Measurements from ENCODE around the gene GRHPR. TPM values are rescaled to one million over a fixed set of nuclear protein-coding genes. Genes with fewer than 3 reads are reported as not detected.
"Not testable (repeated sequence)": the region's sequence is repeated elsewhere in the genome, so short reads cannot be mapped to it uniquely, and the experiment has no call there.

The GRHPR gene
- polyA plus RNA-seq, 10 donors: 88.9 to 123 (median 103) TPM

DNA sequence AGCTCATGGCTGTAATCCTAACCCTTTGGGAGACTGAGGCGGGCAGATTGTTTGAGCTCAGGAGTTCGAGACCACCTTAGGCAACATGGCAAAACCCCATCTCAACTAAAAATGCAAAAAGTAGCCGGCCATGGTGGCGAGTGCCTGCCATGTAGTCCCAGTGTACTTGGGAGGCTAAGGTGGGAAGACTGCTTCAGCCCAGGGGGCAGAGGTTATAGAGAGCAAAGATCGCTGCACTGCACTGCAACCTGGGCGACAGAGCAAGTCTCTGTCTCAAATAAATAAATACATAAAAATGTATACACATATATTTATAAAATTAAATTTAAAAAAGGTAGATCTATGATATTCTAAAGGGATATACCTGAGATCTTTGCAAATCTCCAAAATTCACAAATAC is 23.3 kb downstream of the GRHPR start:
- DNase-seq: no peak

DNA sequence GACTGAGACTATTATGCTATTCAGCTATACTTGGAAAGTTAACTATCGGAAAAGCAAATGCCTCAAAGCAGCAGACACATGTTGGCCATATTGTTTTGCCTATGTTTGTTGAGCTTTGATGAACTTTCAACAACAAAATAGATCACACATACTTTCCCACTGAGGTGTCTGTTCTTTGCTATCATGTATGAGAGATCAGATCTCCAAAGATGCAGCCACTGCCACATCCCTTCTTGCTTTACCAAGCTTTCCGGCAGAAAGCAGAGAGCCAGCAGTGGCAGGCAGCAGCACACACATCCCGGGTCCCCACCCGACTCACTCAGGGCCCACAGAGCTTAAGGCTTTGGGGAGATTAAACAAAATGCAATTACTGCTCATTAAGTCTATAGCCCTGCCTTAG is 23.9 kb downstream of the GRHPR start:
- DNase-seq: no peak

DNA sequence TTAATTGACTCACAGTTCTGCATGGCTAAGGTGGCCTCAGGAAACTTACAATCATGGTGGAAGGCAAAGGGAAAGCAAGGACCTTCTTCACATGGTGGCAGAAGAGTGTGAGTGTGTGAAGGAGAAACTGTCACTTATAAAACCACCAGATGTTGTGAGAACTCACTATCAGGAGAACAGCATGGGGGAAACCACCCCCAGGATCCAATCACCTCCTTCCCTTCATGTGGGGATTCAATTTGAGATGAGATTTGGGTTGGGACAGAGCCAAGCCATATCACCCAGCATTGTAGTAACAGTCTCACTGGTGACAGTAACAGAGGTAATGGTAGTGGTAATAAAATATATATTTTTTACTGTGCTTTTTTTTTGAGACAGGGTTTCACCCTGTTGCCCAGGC is 24.6 kb downstream of the GRHPR start:
- no peak for DNase-seq

DNA sequence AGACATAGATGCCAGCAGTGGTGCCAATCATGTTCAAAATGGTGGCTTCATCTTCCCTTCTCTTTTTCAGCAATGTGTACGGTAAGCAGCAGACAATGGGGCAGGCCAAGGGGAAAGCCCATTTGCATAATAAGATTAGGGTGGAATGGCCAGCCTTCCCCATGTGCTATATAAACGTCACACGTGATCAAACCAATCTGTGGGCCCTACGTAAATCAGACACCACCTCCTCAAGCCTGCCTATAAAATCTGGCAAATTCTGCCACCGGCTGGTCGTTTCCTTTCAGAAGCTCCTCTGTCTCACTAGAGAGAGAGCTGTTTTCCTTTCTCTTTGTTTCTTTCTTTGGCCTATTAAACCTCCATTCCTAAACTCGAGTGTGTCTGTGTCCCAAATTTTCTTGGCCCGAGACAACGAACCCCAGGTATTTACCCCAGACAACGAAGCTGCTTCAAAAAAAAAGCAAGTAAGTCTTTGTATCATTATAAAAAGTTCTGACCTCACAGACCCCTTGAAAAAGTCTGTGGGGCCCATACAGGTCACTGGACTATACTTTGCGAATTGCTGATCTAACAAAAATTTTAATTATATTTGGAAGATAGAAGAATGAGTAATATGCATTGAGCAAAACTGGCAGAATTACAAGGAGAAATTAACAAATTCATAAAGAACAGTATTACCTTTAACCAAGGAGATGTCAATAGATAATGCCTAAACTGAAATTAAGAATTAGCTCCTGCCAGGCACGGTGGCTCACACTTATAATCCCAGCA is 27.6 kb downstream of the GRHPR start:
- no peak for DNase-seq

DNA sequence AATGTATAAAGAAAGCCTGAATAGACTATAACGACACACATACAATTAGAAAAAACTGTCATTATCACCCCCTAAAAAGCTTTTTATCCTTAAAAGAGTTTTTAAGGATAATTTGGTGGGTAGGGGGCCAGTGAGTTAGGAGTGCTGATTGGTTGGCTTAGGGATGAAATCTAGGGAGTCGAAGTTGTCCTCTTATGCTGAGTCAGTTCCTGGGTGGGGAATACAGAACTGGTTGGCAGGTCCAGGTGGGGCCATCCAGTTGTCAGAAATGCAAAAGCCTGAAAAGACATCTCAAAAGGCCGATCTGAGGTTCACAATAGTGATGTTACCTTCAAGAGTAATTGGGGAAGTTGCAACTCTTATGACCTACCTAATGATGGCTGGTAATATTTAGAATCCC is 29.1 kb downstream of the GRHPR start:
- DNase-seq: no peak

DNA sequence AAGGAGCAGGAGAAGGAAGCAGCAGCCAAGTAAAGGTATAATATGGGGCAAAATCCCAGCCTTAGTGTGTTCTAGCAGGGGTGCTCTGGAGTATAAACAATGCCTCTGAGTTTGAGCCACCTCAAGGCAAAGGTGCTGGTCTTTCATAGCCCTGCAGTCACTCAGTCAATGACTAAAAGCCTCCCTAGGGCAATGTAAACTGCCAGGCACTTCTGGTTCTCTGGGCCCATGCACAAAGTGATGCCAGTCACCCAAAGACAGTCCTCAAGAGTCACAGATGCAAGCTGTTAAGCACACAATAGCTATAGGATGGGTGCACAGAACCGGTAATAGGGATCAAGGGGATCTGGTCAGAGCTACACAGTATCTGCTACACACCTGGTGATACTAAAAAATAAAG is 30.1 kb downstream of the GRHPR start:
- no peak for DNase-seq

DNA sequence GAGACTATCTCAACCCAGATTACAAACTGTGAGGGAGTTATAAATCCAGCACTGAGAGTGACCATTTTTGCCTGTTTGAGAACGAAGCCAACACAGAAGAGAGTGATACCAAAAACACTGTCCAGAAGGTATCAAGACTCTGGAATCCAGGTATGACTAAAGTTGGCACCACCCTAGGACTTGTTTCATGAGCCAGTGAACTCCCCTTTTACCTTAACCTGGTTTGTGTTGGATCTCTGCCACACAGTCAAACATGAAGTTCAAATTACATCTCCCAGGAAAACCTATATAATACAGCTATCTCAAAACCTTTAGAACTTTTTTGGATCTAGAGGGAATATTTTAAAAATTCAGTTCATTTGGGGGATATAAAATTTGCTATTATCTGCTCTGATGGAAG is 31.3 kb downstream of the GRHPR start:
- no peak for DNase-seq

DNA sequence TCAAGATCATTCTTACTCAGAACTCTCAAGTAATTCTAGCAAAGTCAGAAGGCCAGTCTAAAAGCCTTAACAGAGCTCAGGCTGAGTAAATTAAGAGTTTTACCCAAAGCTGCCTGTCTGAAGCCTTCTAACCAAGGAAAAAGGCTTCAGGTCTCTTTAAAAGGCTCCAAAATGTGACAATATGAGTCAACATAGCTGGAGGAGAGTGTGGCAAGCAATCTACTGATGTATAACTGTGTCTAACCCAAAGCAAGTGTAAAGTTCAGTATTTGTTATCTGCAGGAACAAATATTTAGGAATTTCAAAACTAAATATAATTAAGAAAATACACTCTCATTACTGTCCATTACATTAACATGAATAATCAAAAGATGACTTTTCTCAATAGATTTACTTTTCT is 31.7 kb downstream of the GRHPR start:
- DNase-seq: no peak

DNA sequence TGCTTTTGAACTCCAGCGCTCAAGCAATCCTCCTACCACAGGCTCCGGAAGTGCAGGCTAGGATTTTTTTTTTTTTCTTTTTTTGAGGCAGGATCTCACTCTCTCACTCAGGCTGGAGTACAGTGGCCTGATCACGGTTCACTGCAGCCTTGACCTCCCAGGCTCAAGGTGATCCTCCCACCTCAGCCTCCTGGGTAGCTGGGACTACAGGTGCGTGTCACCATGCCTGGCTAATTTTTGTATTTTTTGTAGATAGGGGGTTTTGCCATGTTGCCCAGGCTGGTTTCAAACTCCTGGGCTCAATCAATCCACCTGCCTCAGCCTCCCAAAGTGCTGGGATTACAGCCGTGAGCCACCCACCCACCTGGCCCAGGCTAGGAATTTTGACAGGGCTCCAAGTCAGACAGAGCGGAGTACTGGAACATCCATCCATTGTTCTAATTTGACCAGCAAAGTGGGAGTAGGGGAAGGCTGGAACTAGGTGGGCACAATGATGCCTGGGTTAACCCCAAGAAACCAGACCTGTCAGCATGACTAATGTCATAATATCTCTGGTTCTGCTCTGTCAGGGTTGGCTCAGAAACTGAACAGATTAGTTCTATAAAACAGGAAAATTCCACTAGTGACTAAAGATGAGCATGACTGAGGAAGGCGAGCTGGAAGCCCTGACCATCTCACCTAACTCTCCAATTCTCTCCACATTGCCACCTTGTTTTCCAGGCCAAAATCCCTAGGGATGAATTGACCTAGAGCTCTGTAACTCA is 33.6 kb downstream of the GRHPR start:
- DNase-seq: no peak

DNA sequence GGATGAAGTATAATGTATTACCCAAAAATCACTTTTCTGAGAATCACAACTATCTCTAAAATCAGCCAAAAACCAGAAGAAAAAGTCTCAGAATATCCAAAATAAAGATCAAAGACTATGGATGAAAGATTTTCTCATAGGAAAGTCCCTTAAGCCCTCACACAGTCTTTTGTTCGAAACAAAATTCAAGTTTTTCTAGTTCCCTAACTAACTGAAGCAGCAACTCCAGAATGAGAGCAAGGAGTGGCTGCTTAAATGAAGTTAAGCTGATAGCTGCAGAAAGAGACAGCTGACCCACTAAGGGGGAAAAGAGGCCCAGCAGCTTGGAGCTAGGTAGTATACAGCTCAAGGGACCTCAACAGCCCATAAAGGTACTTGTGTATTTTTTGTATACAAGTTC is 34.3 kb downstream of the GRHPR start:
- DNase-seq: no peak

DNA sequence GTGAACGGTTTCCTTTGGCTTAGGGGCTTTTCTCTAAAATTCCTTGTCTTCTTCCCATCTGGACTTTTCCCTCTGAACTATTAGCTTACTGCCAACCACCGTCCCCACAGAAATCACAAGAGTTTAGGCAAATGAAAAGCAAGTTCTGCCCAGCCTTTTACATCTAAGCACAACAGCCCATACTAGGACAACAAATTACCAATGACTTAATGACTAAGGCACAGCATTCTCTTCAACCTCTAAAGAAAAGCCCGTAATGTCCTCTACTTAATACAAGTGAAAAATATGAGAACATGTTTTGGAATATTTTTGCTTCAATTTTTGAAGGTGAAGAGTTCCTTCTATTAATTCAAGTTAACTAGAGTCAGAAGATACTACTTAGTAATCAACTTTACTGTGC is 41.5 kb downstream of the GRHPR start:
- no peak for DNase-seq

DNA sequence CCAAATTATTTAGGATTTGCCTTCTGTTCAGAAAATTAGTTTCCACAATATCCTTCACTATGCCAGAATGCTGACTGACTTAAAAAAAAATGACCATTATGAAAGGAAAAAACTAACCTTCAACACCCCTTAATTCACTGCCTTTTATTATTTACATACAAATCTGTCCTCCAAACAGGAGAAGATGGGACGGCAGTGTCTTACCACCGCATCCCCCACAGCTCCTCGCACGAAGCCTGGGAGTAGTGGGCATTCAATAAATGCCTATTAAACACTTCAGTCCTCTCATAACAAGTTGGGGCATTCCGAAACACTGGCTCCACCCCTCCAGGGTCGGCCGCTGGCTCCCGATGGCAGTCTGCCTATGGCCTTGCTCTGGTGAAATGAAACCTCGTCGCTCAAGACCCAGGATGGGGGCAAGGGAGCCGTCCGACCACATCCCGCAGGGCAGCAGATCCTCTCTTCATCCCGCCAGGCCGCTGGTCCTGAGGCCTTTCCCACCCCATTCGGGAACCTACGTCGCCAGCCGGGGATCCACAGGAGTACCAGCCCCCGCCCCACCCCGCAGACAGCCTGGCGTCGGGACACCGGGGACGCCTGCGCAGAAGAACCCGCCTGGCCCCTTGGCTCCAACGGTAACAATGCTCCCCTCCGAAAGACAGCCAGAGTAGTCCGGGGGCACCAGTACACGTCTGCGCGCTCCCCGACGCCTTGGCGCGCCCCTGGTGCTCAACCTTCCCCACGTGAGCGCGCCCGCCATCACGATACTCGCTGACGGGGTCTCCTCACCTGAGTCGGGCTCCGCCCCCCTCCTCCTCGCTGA is 42.1 kb downstream of the GRHPR start:
- peak; percentile 59 to 93 (median 77) for DNase-seq

DNA sequence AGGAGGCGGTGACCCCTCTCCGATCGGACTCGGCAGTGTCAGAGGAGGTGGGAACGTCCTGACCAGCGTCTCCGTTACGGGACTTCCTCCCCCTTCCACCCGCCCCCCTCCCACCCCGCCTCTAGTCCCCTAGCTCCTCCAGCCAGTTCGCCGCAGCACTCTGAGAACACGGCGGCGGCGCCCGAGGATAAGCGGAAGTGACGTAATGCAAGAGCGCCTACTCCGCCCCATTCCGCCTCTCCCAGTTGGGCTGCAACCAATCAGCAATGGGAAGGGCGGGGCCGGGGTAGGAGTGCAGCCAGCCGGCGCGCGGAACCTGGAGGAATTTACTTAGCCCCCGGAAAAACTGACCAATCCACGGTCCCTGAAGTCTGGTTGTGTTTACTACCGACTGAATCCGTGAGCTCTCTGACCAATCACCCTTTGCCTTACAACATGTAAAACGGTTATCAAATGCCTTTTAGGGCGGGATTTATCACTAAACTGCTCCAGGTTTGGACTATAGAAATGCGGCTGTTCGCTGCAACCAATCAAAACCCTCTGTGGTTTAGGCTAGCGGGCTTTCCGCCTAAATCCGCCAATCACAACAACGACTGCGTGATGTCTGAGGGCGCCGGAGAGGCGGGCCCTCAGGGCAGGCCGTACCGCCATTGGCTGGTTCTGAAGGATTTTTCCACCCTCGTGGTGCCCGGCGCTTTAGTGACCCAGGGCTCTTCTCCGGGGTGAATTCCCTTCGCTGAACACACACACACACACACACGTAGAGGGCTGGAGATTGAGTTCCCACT is 42.9 kb downstream of the GRHPR start, which contains the start of gene ZBTB5:
Gene ZBTB5 (minus strand): TSS at position 202 of the 788 bp plus-strand sequence. CDS start 22,899 bp downstream, outside the sequence.
- DNase-seq: peak; percentile 99 to 100 (median 100)

DNA sequence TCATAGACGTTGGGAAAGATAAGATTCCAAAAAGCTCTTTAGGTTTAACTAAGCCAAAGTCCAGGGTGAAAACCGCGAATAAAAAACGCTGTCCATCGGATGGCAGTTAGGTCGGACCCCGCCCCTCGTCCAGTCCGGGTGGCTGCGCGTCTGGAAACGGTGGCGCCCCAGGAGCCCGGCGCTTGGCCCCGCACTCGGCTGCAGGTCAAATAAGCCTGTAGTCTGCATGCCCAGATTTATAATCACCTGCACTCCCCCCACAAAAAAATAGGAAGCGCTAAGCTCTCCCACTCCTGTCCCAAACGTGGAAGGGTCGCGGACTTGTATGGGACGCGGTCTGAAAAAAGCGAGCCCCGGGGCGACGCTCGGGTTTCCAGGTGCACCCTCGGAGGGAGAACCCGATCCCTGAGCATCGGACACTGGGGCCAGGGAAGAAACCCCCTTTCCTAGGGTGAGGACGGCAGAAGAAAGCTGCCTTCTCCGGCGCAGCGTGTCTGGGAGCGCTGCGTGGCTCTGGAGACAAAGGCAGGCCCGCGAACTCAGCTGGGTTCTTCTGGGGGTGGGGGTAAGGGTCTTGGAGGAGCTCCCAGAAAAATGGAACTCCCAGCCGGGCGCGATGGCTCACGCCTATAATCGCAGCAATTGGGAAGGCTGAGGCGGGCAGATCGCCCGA is 43.7 kb downstream of the GRHPR start:
- peak; percentile 81 to 89 (median 82) for DNase-seq

DNA sequence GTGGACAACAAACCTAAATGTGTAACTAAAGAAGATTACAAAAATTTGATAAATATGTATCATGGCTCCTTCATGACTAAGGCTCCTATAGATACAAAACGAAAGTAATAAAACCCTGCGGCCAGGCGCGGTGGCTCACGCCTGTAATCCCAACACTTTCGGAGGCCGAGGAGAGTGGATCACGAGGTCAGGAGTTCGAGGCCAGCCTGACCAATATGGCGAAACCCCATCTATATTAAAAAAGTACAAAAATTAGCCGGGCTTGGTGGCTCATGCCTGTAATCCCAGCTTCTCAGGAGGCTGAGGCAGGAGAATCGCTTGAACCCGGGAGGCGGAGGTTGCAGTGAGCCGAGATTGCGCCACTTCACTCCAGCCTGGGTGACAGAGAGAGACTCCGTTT is 45.0 kb downstream of the GRHPR start:
- DNase-seq: not testable (repeated sequence)

DNA sequence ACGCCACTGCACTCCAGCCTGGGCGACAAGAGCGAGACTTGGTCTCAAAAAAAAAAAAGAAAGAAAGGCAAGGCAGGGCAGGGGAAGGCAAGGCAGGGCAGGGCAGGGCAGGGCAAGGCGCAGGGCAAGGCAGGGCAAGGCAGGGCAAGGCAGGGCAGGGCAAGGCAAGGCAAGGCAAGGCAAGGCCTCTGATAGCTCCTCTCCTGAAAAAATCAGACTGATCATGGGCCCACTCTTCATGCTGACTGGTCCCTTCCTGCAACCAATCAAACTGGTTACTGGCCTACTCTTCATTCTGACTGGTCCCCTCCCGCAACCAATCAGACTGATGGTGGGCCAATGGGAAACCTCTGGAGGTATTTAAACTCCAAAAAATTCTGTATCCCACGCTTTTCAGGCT is 46.1 kb downstream of the GRHPR start:
- no peak for DNase-seq

DNA sequence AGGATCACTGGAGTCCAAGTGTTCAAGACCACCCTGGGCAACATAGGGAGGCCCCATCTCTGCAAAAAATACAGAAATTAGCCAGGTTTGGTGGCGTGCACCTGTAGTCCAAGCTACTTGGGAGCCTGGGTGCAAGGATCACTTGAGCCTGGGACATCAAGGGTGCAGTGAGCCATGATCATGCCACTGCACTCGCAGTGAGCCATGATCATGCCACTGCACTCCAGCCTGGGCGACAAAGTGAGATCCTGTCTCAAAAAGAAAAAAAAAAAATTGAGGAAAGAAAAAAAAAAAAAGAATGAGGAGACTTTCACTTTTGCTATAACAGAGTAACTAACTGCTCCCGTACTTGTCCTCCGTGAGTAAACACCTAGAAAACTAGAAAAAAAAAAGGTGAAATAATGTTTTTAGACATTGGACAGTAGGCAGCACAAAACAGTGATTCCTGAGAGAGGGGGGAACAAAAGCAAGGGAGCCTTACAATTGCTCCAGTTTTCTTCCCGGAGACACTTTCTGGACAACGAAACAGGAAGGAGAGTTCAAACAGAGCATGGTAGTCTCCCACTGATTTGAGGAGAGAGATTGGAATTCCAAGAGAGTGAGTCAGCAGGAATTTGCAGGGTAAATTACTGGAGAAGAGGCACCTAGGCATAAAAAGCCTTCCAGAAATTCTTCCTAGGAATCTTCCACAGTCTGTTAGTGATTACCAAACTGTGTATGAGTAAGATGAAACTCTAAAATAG is 49.6 kb downstream of the GRHPR start:
- DNase-seq: peak; percentile 31 to 94 (median 67)

DNA sequence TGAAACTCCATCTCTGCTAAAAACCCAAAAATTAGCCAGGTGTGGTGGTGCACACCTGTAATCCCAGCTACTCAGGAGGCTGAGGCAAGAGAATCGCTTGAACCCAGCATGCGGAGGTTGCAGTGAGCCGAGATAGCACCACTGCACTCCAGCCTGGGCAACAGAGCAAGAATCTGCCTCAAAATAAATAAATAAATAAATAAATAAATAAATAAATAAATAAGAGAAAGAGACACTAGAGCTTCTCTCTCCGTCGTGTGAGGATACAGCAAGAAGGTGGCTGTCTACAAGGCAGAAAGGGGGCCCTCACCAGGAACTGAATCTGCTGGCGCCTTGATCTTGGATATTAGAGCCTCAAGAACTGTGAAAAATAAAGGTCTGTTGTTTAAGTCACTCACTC is 51.5 kb downstream of the GRHPR start:
- DNase-seq: not testable (repeated sequence)

DNA sequence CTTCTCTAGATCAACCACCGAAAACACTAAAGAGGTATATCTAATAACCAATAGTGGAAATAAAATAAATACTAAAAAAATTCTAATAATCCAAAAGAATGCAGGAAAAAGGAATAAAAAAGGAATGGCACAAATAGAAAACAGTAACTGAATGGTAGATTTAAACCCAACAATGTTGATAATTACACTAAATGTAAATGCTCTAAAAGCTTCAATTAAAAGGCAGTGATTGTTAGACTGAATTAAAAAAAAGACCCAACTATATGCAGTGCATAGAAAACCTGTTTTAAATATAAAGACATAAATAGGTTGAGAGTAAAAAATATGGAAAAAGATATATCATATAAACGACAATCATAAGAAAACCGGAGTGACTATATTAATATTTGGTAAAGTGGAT is 51.9 kb downstream of the GRHPR start:
- no peak for DNase-seq

DNA sequence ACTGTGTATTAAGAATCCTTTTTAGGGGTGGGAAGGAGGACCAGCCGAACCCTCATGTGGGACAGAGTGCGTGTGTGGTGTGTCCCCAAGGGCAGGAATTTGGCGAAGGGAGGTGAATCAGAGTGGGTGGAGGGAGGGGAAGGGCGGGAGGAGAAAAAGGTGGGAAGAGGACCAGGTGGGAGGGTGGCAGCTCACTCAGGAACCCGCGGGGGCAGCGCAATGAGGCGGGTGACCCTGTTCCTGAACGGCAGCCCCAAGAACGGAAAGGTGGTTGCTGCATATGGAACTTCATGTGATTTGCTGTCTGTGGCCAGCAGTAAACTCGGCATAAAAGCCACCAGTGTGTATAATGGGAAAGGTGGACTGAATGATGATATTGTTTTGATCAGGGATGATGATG is 54.4 kb downstream of the GRHPR start:
- no peak for DNase-seq

All from muscle of back (tissue), 11 donors.